Measurements from ENCODE around the gene SLC25A19.

The SLC25A19 gene

GRCh38 chr17:75317671-75318070, 28.4 kb upstream of the SLC25A19 start:
- no peaks in the 10 kb centered on the region for H3K9me3 ChIP-seq (ENCODE audit: insufficient read depth, low read depth, low read length)
- no peaks in the 10 kb centered on the region for H3K4me1 ChIP-seq (ENCODE audit: insufficient read depth, low read length, poor library complexity, severe bottlenecking)
- peaks cover 54% of the 10 kb centered on the region for H3K36me3 ChIP-seq (ENCODE audit: insufficient read depth, low read length)
- H4K20me1 ChIP-seq (ENCODE audit: insufficient read depth, low read length, poor library complexity, severe bottlenecking): no peaks in the 10 kb centered on the region
- no peak overlapping the region for H2AFZ ChIP-seq (ENCODE audit: low read length)
- no peaks in the 10 kb centered on the region for H3K9me2 ChIP-seq (replicated peaks; ENCODE audit: low read depth, low read length)
- no peak for TF ChIP-seq EZH2phosphoT487 (IDR thresholded peaks at IDR 0.05; ENCODE audit: borderline replicate concordance)
- TF ChIP-seq, protein P1, sequence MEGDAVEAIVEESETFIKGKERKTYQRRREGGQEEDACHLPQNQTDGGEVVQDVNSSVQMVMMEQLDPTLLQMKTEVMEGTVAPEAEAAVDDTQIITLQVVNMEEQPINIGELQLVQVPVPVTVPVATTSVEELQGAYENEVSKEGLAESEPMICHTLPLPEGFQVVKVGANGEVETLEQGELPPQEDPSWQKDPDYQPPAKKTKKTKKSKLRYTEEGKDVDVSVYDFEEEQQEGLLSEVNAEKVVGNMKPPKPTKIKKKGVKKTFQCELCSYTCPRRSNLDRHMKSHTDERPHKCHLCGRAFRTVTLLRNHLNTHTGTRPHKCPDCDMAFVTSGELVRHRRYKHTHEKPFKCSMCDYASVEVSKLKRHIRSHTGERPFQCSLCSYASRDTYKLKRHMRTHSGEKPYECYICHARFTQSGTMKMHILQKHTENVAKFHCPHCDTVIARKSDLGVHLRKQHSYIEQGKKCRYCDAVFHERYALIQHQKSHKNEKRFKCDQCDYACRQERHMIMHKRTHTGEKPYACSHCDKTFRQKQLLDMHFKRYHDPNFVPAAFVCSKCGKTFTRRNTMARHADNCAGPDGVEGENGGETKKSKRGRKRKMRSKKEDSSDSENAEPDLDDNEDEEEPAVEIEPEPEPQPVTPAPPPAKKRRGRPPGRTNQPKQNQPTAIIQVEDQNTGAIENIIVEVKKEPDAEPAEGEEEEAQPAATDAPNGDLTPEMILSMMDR (conservative IDR thresholded peaks at IDR 0.05; ENCODE audit: low read length): no peak
- H3K79me2 ChIP-seq (ENCODE audit: insufficient read depth, low read length): peaks cover 9% of the 10 kb centered on the region; the same call in 1 of the 2 replicates
- H3K27me3 ChIP-seq (ENCODE audit: insufficient read depth, low read length, poor library complexity, severe bottlenecking): no peaks in the 10 kb centered on the region
- H3F3A ChIP-seq (ENCODE audit: low read depth): no peaks in the 10 kb centered on the region
- H3K4me2 ChIP-seq (ENCODE audit: low read depth, low read length, poor library complexity, severe bottlenecking): no peak overlapping the region
- no peak overlapping the region for H3K4me3 ChIP-seq (ENCODE audit: low read length, poor library complexity, severe bottlenecking)
- H3K9ac ChIP-seq (ENCODE audit: low read depth, low read length, poor library complexity, severe bottlenecking): no peak overlapping the region

- Histone ChIP-seq H3K9me2 (replicated peaks; ENCODE audit: low read depth, low read length) (no peaks in the 10 kb centered on the region), H3F3A (ENCODE audit: low read depth) (no peaks in the 10 kb centered on the region), H3K27me3 (ENCODE audit: insufficient read depth, low read length, poor library complexity, severe bottlenecking) (no peaks in the 10 kb centered on the region), H3K4me1 (ENCODE audit: insufficient read depth, low read length, poor library complexity, severe bottlenecking) (no peaks in the 10 kb centered on the region), H3K4me2 (ENCODE audit: low read depth, low read length, poor library complexity, severe bottlenecking) (no peak overlapping the region), H2AFZ (ENCODE audit: low read length) (no peak overlapping the region), H3K36me3 (ENCODE audit: insufficient read depth, low read length) (peaks cover 40% of the 10 kb centered on the region), H3K9me3 (ENCODE audit: insufficient read depth, low read depth, low read length) (no peaks in the 10 kb centered on the region), H3K4me3 (ENCODE audit: low read length, poor library complexity, severe bottlenecking) (no peak overlapping the region), H3K79me2 (ENCODE audit: insufficient read depth, low read length) (no peaks in the 10 kb centered on the region), H3K9ac (ENCODE audit: low read depth, low read length, poor library complexity, severe bottlenecking) (no peak overlapping the region), H4K20me1 (ENCODE audit: insufficient read depth, low read length, poor library complexity, severe bottlenecking) (no peaks in the 10 kb centered on the region)
- TF ChIP-seq, protein P1 (conservative IDR thresholded peaks at IDR 0.05; ENCODE audit: low read length): no peak
- TF ChIP-seq EZH2phosphoT487 (IDR thresholded peaks at IDR 0.05; ENCODE audit: borderline replicate concordance): no peak
These were observed 27.0 kb upstream of the SLC25A19 start for GRCh38 chr17:75316253-75316652.

DNA sequence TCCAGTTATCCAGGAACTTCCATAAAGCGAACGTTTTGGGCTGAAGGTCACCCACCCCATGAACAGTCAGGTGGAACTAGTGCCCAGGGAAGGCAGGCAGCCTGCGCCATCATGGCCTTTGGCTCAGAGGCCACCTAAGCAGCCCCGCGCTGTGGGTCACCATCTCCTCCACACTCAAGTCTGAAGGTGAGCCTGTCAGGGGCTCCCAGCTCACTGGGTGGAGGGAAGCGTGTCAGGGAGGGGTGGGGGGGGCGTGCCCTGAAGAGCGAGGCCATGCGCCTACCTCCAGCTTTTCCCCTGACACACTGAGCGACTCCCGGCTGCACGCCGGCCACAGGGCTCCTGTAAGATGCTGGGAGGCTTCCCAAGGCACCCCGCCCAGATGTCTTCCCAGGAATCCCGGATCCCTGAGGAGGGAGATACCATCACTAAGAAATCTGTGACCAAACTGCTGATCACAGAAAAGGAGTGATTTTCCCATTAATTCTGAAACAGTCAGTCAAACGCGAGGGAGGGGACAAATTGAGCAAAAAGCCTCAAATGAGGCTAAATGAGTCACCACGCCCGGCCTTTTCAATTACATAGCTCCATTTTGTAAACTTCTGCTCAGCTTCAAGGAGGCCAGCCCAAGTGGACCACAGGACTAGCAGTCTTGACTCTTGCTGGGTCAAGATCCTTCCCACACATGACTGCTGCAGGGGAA, 26.5 kb upstream of the SLC25A19 start:
- Histone ChIP-seq H3K79me2 (ENCODE audit: insufficient read depth, low read length) (no peaks in the 10 kb centered on the region), H2AFZ (ENCODE audit: low read length) (no peak overlapping the region), H3K9ac (ENCODE audit: low read depth, low read length, poor library complexity, severe bottlenecking) (no peak overlapping the region), H3F3A (ENCODE audit: low read depth) (no peaks in the 10 kb centered on the region), H3K4me1 (ENCODE audit: insufficient read depth, low read length, poor library complexity, severe bottlenecking) (no peaks in the 10 kb centered on the region), H3K4me3 (ENCODE audit: low read length, poor library complexity, severe bottlenecking) (no peak overlapping the region), H4K20me1 (ENCODE audit: insufficient read depth, low read length, poor library complexity, severe bottlenecking) (no peaks in the 10 kb centered on the region), H3K27me3 (ENCODE audit: insufficient read depth, low read length, poor library complexity, severe bottlenecking) (no peaks in the 10 kb centered on the region), H3K9me3 (ENCODE audit: insufficient read depth, low read depth, low read length) (no peaks in the 10 kb centered on the region), H3K9me2 (replicated peaks; ENCODE audit: low read depth, low read length) (no peaks in the 10 kb centered on the region), H3K4me2 (ENCODE audit: low read depth, low read length, poor library complexity, severe bottlenecking) (no peak overlapping the region), H3K36me3 (ENCODE audit: insufficient read depth, low read length) (peaks cover 34% of the 10 kb centered on the region)
- no peak for TF ChIP-seq EZH2phosphoT487 (IDR thresholded peaks at IDR 0.05; ENCODE audit: borderline replicate concordance)
- TF ChIP-seq, protein P1 (conservative IDR thresholded peaks at IDR 0.05; ENCODE audit: low read length): no peak

Data from Loucy (cell line).